ENCODE data around the gene TFIP11. TPM values are rescaled to one million over a fixed set of nuclear protein-coding genes. Genes with fewer than 3 reads are reported as not detected.

Gene TFIP11
- polyA plus RNA-seq, 4 donors: 14.5 to 33.0 (median 32.5) TPM

- Histone ChIP-seq H3K4me1 (ENCODE audit: control insufficient read depth in 3 of 3, insufficient read depth in 2 of 3, low read depth in 1 of 3, low read length in 2 of 3) (no peaks in the 10 kb centered on the region), H3K36me3 (ENCODE audit: control insufficient read depth in 3 of 3, insufficient read depth in 2 of 3, low read depth in 1 of 3, low read length in 3 of 3) (peaks cover 4 to 41% (median 6%) of the 10 kb centered on the region in 3 donors), H3K27ac (ENCODE audit: low read depth in 1 of 3, low read length in 2 of 3) (no peak overlapping the region), H3K27me3 (ENCODE audit: control insufficient read depth in 3 of 3, insufficient read depth in 3 of 3, low read length in 3 of 3) (peaks cover 0 to 2% (median 0%) of the 10 kb centered on the region in 3 donors), H3K9me3 (ENCODE audit: control insufficient read depth in 2 of 2, insufficient read depth in 1 of 2, low read depth in 1 of 2, low read length in 1 of 2) (no peaks in the 10 kb centered on the region), H3K4me3 (ENCODE audit: low read depth in 1 of 3, low read length in 3 of 3) (no peak overlapping the region)
- DNase-seq (peak in 1 of 2 donors; percentile 51), FAIRE-seq (no peak)
- 40 to 71% (median 59%) methylated on average over 9 of the region's 9 CpGs for whole genome bisulfite sequencing, 3 donors
Measured at GRCh38 chr22:26450453-26451185, 61.7 kb downstream of the TFIP11 start.

- FAIRE-seq: no peak
- H3K36me3 ChIP-seq (ENCODE audit: control insufficient read depth in 3 of 3, insufficient read depth in 2 of 3, low read depth in 1 of 3, low read length in 3 of 3): peaks cover 4 to 37% (median 6%) of the 10 kb centered on the region in 3 donors
- H3K4me3 ChIP-seq (ENCODE audit: low read depth in 1 of 3, low read length in 3 of 3): no peak overlapping the region
- H3K4me1 ChIP-seq (ENCODE audit: control insufficient read depth in 3 of 3, insufficient read depth in 2 of 3, low read depth in 1 of 3, low read length in 2 of 3): no peaks in the 10 kb centered on the region
- H3K9me3 ChIP-seq (ENCODE audit: control insufficient read depth in 2 of 2, insufficient read depth in 1 of 2, low read depth in 1 of 2, low read length in 1 of 2): no peaks in the 10 kb centered on the region
- no peak for DNase-seq
- no peak overlapping the region for H3K27ac ChIP-seq (ENCODE audit: low read depth in 1 of 3, low read length in 2 of 3)
- 76 to 83% (median 78%) methylated on average over 4 to 6 of the region's 6 CpGs for WGBS, 3 donors
- H3K27me3 ChIP-seq (ENCODE audit: control insufficient read depth in 3 of 3, insufficient read depth in 3 of 3, low read length in 3 of 3): peaks cover 0 to 2% (median 0%) of the 10 kb centered on the region in 3 donors
Measured at GRCh38 chr22:26448941-26449340, 63.3 kb downstream of the TFIP11 start.

GRCh38 chr22:26448334-26448733 lies 63.9 kb downstream of the TFIP11 start:
- WGBS, 3 donors: 62 to 79% (median 68%) methylated on average over 5 of the region's 5 CpGs
- DNase-seq: no peak
- peaks cover 0 to 2% (median 0%) of the 10 kb centered on the region in 3 donors for H3K27me3 ChIP-seq (ENCODE audit: control insufficient read depth in 3 of 3, insufficient read depth in 3 of 3, low read length in 3 of 3)

GRCh38 chr22:26447584-26448329 lies 64.5 kb downstream of the TFIP11 start:
- no peak overlapping the region for H3K27ac ChIP-seq (ENCODE audit: low read depth in 1 of 3, low read length in 2 of 3)
- no peaks in the 10 kb centered on the region for H3K4me1 ChIP-seq (ENCODE audit: control insufficient read depth in 3 of 3, insufficient read depth in 2 of 3, low read depth in 1 of 3, low read length in 2 of 3)
- H3K36me3 ChIP-seq (ENCODE audit: control insufficient read depth in 3 of 3, insufficient read depth in 2 of 3, low read depth in 1 of 3, low read length in 3 of 3): peaks cover 3 to 26% (median 6%) of the 10 kb centered on the region in 3 donors
- DNase-seq: no peak
- no peak for FAIRE-seq
- H3K9me3 ChIP-seq (ENCODE audit: control insufficient read depth in 2 of 2, insufficient read depth in 1 of 2, low read depth in 1 of 2, low read length in 1 of 2): no peaks in the 10 kb centered on the region
- no peak overlapping the region for H3K4me3 ChIP-seq (ENCODE audit: low read depth in 1 of 3, low read length in 3 of 3)
- 75 to 78% (median 77%) methylated on average over 15 of the region's 15 CpGs for WGBS, 3 donors
- H3K27me3 ChIP-seq (ENCODE audit: control insufficient read depth in 3 of 3, insufficient read depth in 3 of 3, low read length in 3 of 3): peaks cover 0 to 2% (median 0%) of the 10 kb centered on the region in 3 donors

More at GRCh38 chr22:26448334-26448733, 63.9 kb downstream of the TFIP11 start:
- Histone ChIP-seq H3K9me3 (ENCODE audit: control insufficient read depth in 2 of 2, insufficient read depth in 1 of 2, low read depth in 1 of 2, low read length in 1 of 2) (no peaks in the 10 kb centered on the region), H3K27ac (ENCODE audit: low read depth in 1 of 3, low read length in 2 of 3) (no peak overlapping the region), H3K4me3 (ENCODE audit: low read depth in 1 of 3, low read length in 3 of 3) (no peak overlapping the region), H3K4me1 (ENCODE audit: control insufficient read depth in 3 of 3, insufficient read depth in 2 of 3, low read depth in 1 of 3, low read length in 2 of 3) (no peaks in the 10 kb centered on the region), H3K36me3 (ENCODE audit: control insufficient read depth in 3 of 3, insufficient read depth in 2 of 3, low read depth in 1 of 3, low read length in 3 of 3) (peaks cover 4 to 31% (median 6%) of the 10 kb centered on the region in 3 donors)
- no peak for FAIRE-seq

GRCh38 chr22:26446808-26447515 lies 65.3 kb downstream of the TFIP11 start:
- H3K9me3 ChIP-seq (ENCODE audit: control insufficient read depth in 2 of 2, insufficient read depth in 1 of 2, low read depth in 1 of 2, low read length in 1 of 2): no peaks in the 10 kb centered on the region
- H3K27me3 ChIP-seq (ENCODE audit: control insufficient read depth in 3 of 3, insufficient read depth in 3 of 3, low read length in 3 of 3): peaks cover 0 to 2% (median 0%) of the 10 kb centered on the region in 3 donors
- FAIRE-seq (no peak), DNase-seq (no peak)
- H3K4me1 ChIP-seq (ENCODE audit: control insufficient read depth in 3 of 3, insufficient read depth in 2 of 3, low read depth in 1 of 3, low read length in 2 of 3): no peaks in the 10 kb centered on the region
- WGBS, 3 donors: 85 to 91% (median 88%) methylated on average over 17 of the region's 17 CpGs
- no peak overlapping the region for H3K4me3 ChIP-seq (ENCODE audit: low read depth in 1 of 3, low read length in 3 of 3)
- H3K36me3 ChIP-seq (ENCODE audit: control insufficient read depth in 3 of 3, insufficient read depth in 2 of 3, low read depth in 1 of 3, low read length in 3 of 3): peaks cover 0 to 20% (median 6%) of the 10 kb centered on the region in 3 donors
- H3K27ac ChIP-seq (ENCODE audit: low read depth in 1 of 3, low read length in 2 of 3): no peak overlapping the region

DNA sequence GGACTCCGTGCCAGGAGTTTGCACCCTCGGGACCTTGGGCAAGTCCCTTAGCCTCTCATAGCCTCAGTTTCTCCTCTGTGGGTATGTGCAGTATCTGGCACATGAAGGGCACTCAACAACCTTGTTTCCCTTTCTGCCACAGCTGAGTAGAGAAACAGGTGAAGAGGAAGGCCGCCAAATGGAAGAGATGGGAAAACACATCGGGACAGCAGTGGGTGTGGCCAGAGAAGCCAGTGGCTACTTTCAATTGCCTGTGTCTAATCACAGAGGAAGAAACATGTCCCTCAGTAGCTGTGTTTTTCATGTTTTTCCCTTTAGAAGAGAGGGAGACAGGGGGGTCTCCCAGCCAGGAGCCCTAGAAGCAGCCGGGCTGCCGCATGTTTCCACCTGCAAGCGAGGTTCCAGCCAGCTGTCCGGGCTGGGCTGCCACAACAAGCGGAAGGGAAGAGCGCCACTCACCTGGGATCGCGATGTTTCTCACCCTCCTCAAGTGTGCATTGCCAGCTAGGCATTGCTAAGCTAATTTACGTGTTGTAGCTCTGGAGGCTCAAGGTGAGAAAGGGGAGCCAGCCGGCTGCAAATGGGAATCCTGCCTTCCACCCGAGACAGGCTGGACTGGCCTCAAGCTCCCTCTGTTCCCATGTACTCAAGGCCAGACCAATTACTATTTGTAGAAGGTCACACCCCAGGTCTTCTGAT lies 66.5 kb downstream of the TFIP11 start:
- no peaks in the 10 kb centered on the region for H3K9me3 ChIP-seq (ENCODE audit: control insufficient read depth in 2 of 2, insufficient read depth in 1 of 2, low read depth in 1 of 2, low read length in 1 of 2)
- no peak overlapping the region for H3K27ac ChIP-seq (ENCODE audit: low read depth in 1 of 3, low read length in 2 of 3)
- no peak overlapping the region for H3K4me3 ChIP-seq (ENCODE audit: low read depth in 1 of 3, low read length in 3 of 3)
- WGBS, 3 donors: 45 to 74% (median 53%) methylated on average over 15 of the region's 15 CpGs
- H3K36me3 ChIP-seq (ENCODE audit: control insufficient read depth in 3 of 3, insufficient read depth in 2 of 3, low read depth in 1 of 3, low read length in 3 of 3): peaks cover 0 to 9% (median 0%) of the 10 kb centered on the region in 3 donors
- H3K4me1 ChIP-seq (ENCODE audit: control insufficient read depth in 3 of 3, insufficient read depth in 2 of 3, low read depth in 1 of 3, low read length in 2 of 3): no peaks in the 10 kb centered on the region
- DNase-seq (peak in 1 of 2 donors; percentile 15), FAIRE-seq (no peak)
- H3K27me3 ChIP-seq (ENCODE audit: control insufficient read depth in 3 of 3, insufficient read depth in 3 of 3, low read length in 3 of 3): peaks cover 0 to 2% (median 0%) of the 10 kb centered on the region in 3 donors

- Histone ChIP-seq H3K36me3 (ENCODE audit: control insufficient read depth in 3 of 3, insufficient read depth in 2 of 3, low read depth in 1 of 3, low read length in 3 of 3) (peaks cover 0 to 3% (median 0%) of the 10 kb centered on the region in 3 donors), H3K9me3 (ENCODE audit: control insufficient read depth in 2 of 2, insufficient read depth in 1 of 2, low read depth in 1 of 2, low read length in 1 of 2) (no peaks in the 10 kb centered on the region), H3K27me3 (ENCODE audit: control insufficient read depth in 3 of 3, insufficient read depth in 3 of 3, low read length in 3 of 3) (peaks cover 0 to 2% (median 0%) of the 10 kb centered on the region in 3 donors), H3K27ac (ENCODE audit: low read depth in 1 of 3, low read length in 2 of 3) (no peak overlapping the region), H3K4me3 (ENCODE audit: low read depth in 1 of 3, low read length in 3 of 3) (no peak overlapping the region), H3K4me1 (ENCODE audit: control insufficient read depth in 3 of 3, insufficient read depth in 2 of 3, low read depth in 1 of 3, low read length in 2 of 3) (no peaks in the 10 kb centered on the region)
- FAIRE-seq (no peak), DNase-seq (no peak)
- 79 to 87% (median 84%) methylated on average over 8 of the region's 8 CpGs for WGBS, 3 donors
Measured at GRCh38 chr22:26444777-26445176, 67.5 kb downstream of the TFIP11 start.

All from small intestine (tissue), 7 donors.